Gastroesophageal sphincter (tissue), 4 donors: Measurements from ENCODE around the gene HDAC4. TPM values are rescaled to one million over a fixed set of nuclear protein-coding genes. Genes with fewer than 3 reads are reported as not detected.

Source experiments
- ATAC-seq: fragments of 150-250 bp; one replicate; pipeline ENCODE4 v1.9.1; 2016; ENCODE audit warnings: mild to moderate bottlenecking, moderate library complexity
- H3K27ac ChIP-seq, 4 donors: fragments of 200-600 bp; sonication (generic) in 3 of 4; 1 replicate in 3 of 4; 2 replicates in 1 of 4; pipeline ENCODE4 v1.5.1; 2016 to 2019
- H3K27me3 ChIP-seq: fragments of 200-600 bp; sonication (generic); one replicate; pipeline ENCODE4 v1.5.1; 2019
- H3K36me3 ChIP-seq, 2 donors: fragments of 200-600 bp; sonication (generic); one replicate each; pipeline ENCODE4 v1.5.1; 2019; ENCODE audit warnings: control low read depth in 1 of 2
- H3K4me1 ChIP-seq, 3 donors: fragments of 200-600 bp; sonication (generic); 1 replicate in 2 of 3; 2 replicates in 1 of 3; pipeline ENCODE4 v1.5.1; 2016 to 2019; ENCODE audit warnings: control low read depth in 2 of 3
- H3K4me3 ChIP-seq, 2 donors: fragments of 200-600 bp; sonication (generic); one replicate each; pipeline ENCODE4 v1.5.1; 2019; ENCODE audit warnings: mild to moderate bottlenecking in 1 of 2, moderate library complexity in 1 of 2
- H3K9me3 ChIP-seq, 3 donors: fragments of 200-600 bp; sonication (generic); one replicate each; pipeline ENCODE4 v1.5.1; 2017 to 2019; ENCODE audit warnings: control low read depth in 2 of 3
- EP300 ChIP-seq: sonication (generic); formaldehyde crosslinking; IDR thresholded peaks from one replicate; pipeline ENCODE4 v1.6.1; 2017; ENCODE audit warnings: antibody characterized with exemption, mild to moderate bottlenecking
- POLR2A ChIP-seq, 2 donors: fragments of 450-650 bp; IDR thresholded peaks; one replicate each; pipeline ENCODE4 v1.6.1; 2017; ENCODE audit warnings: antibody characterized with exemption in 2 of 2, mild to moderate bottlenecking in 2 of 2, moderate library complexity in 1 of 2
- POLR2AphosphoS5 ChIP-seq: sonication (generic); formaldehyde crosslinking; IDR thresholded peaks from one replicate; pipeline ENCODE4 v1.6.1; 2017; ENCODE audit warnings: antibody characterized with exemption
- WGBS, 2 donors: methylation state at CpG; one replicate each; pipeline ENCODE4 v1.1.5; 2018; ENCODE audit warnings: low coverage in 1 of 2; 5-methylcytosine and 5-hydroxymethylcytosine counted together
- total RNA-seq, 4 donors: library from RNA; depleted of rRNA; stranded (reverse); fragments of >200 nt; gene quantifications; one replicate each; pipeline ENCODE4 v1.1.0, GENCODE V29; 2016
- TF ChIP-seq, protein P1 (sequence below), 4 experiments: fragments of 200-600 bp in 2 of 4; fragments of 450-650 bp in 2 of 4; sonication (generic) in 1 of 4; IDR thresholded peaks; one replicate each; pipeline ENCODE4 v1.5.1; 2017 to 2019; ENCODE audit warnings: antibody characterized with exemption in 4 of 4, mild to moderate bottlenecking in 2 of 4, moderate library complexity in 2 of 4

The HDAC4 gene
- total RNA-seq, 4 donors from 2014 or later, result 41.3 to 104 (median 85.8) TPM

- Histone ChIP-seq H3K4me3 (no peak overlapping the region), H3K27me3 (no peaks in the 10 kb centered on the region), H3K27ac (peak overlapping the region in 2 of 4 donors; percentile 56 to 84), H3K9me3 (no peaks in the 10 kb centered on the region), H3K4me1 (peaks cover 0 to 82% (median 45%) of the 10 kb centered on the region in 3 donors), H3K36me3 (no peaks in the 10 kb centered on the region)
- no peak for ATAC-seq
- WGBS, 2 donors, result 93% methylated on average over 2 to 7 of the region's 7 CpGs
- TF ChIP-seq, protein P1, sequence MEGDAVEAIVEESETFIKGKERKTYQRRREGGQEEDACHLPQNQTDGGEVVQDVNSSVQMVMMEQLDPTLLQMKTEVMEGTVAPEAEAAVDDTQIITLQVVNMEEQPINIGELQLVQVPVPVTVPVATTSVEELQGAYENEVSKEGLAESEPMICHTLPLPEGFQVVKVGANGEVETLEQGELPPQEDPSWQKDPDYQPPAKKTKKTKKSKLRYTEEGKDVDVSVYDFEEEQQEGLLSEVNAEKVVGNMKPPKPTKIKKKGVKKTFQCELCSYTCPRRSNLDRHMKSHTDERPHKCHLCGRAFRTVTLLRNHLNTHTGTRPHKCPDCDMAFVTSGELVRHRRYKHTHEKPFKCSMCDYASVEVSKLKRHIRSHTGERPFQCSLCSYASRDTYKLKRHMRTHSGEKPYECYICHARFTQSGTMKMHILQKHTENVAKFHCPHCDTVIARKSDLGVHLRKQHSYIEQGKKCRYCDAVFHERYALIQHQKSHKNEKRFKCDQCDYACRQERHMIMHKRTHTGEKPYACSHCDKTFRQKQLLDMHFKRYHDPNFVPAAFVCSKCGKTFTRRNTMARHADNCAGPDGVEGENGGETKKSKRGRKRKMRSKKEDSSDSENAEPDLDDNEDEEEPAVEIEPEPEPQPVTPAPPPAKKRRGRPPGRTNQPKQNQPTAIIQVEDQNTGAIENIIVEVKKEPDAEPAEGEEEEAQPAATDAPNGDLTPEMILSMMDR (IDR thresholded peaks at IDR 0.05), result no peak
- TF ChIP-seq EP300 (no peak), POLR2AphosphoS5 (no peak), POLR2A (IDR thresholded peaks at IDR 0.05) (no peak)
Measured at GRCh38 chr2:239278361-239278760, 122.5 kb downstream of the HDAC4 start.

- Histone ChIP-seq H3K36me3 (no peaks in the 10 kb centered on the region), H3K4me1 (peaks cover 0 to 81% (median 45%) of the 10 kb centered on the region in 3 donors), H3K27me3 (no peaks in the 10 kb centered on the region), H3K27ac (peak overlapping the region in 2 of 4 donors; percentile 78 to 84), H3K4me3 (no peak overlapping the region), H3K9me3 (no peaks in the 10 kb centered on the region)
- TF ChIP-seq, protein P1 (IDR thresholded peaks at IDR 0.05), result no peak
- TF ChIP-seq EP300 (no peak), POLR2AphosphoS5 (no peak), POLR2A (IDR thresholded peaks at IDR 0.05) (no peak)
- 89 to 91% methylated on average over 8 to 15 of the region's 27 CpGs for WGBS, 2 donors
- no peak for ATAC-seq
Measured at GRCh38 chr2:239277401-239278085, 123.3 kb downstream of the HDAC4 start.

- Histone ChIP-seq H3K9me3 (no peaks in the 10 kb centered on the region), H3K36me3 (no peaks in the 10 kb centered on the region), H3K4me1 (peaks cover 0 to 86% (median 45%) of the 10 kb centered on the region in 3 donors), H3K4me3 (no peak overlapping the region), H3K27ac (peak overlapping the region in 3 of 4 donors; percentile 78 to 86 (median 84)), H3K27me3 (no peaks in the 10 kb centered on the region)
- no peak for ATAC-seq
- 93 to 100% methylated on average over 2 to 3 of the region's 9 CpGs for WGBS, 2 donors
- TF ChIP-seq POLR2A (IDR thresholded peaks at IDR 0.05), result no peak
- TF ChIP-seq, protein P1 (IDR thresholded peaks at IDR 0.05), result peak in 1 of 4 experiments; percentile 10
- TF ChIP-seq EP300, result no peak
Measured at GRCh38 chr2:239276851-239277250, 124.0 kb downstream of the HDAC4 start.

DNA sequence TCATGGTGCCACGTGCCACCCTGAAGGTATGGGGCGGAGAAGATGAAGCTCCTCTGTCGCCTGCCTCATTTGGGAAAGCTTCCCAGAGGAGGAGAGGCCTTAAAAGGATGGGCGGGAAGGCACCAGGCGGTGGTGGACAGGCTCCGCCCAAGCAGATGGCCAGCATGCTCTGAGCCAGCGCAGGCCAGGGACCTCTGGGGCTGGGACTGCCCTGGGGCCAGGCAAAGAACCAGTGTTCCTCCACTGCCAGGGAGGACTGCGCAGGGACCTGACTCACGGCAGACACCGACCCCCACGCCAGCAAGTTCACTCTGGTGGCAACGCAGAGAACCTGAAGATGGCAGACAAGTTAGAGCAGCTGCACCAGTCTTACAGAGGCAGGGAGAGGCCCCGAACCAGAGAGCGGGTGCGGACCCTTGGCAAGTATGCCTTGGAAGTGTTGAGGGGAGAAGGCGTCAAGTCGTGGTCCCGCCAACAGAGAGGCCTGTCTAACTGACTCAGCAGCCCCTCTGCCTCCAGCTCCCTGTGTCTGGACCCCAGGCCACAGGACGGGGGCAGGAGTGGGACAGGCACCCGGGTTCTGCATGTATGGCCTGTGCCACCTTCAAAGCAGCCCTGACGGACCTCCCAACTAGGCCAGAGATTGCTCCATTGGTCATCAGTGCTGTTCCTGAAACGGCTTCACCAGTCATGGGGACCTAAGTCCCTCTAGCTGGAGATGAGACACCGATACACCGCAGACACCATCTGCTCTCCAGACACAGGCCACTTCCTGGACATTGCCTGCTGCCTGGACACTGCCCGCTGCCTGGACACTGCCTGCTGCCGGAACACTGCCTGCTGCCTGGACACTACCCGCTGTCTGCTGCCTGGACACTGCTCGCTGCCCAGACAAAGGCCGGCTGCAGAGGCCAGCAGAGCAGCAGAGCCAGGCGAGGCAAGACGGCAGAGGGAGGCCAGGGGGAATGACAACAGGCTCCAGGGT lies 124.7 kb downstream of the HDAC4 start:
- whole genome bisulfite sequencing, 2 donors, result 60 to 74% methylated on average over 5 to 10 of the region's 31 CpGs
- Histone ChIP-seq H3K27me3 (no peaks in the 10 kb centered on the region), H3K27ac (peak overlapping the region in 3 of 4 donors; percentile 78 to 86 (median 84)), H3K36me3 (no peaks in the 10 kb centered on the region), H3K4me1 (peaks cover 0 to 93% (median 45%) of the 10 kb centered on the region in 3 donors), H3K4me3 (no peak overlapping the region), H3K9me3 (no peaks in the 10 kb centered on the region)
- peak; percentile 66 for ATAC-seq
- TF ChIP-seq POLR2A (IDR thresholded peaks at IDR 0.05), result no peak
- TF ChIP-seq, protein P1 (IDR thresholded peaks at IDR 0.05), result no peak
- TF ChIP-seq EP300, result no peak
- TF ChIP-seq POLR2AphosphoS5, result no peak
